ENCODE results near the gene RAB31.

The RAB31 gene

DNA sequence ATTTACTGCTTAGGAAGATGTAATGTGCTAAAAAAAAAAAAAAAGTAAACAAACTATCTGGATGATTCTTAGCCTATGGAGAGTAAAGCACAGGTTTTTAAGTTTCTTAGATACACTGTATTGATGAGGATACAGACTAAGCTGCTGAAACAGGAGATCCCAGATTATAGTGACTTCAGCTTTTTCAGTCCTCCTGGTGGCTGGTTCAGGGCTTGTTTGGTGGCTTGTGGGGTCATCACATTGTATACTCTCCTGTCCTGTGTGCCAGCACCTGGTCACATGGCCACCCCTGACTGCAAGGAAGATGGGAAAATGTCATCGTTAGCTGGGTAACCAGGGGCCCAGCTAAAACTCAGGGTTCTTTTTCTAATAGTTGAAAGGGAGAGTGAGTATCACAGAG, 31.4 kb downstream of the RAB31 start:
- DNase-seq, result no peak

DNA sequence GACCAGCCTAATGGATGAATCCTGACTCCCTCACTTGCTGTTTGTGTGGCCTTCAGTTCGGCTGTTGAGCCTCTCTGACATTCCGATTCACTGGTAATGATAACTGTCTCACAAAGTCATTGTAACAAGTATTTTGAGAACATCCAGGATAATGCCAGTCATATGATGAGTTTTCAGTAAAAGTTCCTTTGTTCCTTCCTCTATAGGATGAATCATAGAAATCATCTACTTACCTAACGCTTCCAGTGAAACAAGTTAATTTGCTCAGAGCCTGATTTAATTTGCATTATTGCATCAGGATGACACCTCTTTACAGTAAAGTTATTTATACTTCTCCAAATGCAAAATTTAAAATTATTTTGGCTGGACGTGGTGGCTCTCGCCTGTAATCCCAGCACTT, 32.0 kb downstream of the RAB31 start:
- DNase-seq, result no peak

DNA sequence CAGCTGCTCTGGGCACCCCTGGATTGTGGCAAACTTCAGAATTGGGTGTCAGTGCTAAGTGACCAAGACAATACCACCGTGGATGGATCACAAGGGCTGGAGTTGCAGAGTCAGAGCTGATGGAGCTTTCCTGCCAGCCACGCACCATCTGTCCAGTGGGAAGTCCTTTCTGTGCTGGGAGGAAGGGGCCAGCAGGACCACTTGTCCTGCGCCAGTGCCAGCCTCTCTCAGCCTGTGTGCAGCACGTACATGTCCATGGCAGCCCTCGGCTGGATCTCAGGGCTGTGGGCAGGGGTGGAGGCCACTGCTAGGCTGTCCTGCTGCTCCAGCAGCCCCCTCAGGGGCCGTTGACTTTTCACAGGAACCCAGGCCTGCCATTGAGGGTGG, 33.3 kb downstream of the RAB31 start:
- DNase-seq, result no peak

DNA sequence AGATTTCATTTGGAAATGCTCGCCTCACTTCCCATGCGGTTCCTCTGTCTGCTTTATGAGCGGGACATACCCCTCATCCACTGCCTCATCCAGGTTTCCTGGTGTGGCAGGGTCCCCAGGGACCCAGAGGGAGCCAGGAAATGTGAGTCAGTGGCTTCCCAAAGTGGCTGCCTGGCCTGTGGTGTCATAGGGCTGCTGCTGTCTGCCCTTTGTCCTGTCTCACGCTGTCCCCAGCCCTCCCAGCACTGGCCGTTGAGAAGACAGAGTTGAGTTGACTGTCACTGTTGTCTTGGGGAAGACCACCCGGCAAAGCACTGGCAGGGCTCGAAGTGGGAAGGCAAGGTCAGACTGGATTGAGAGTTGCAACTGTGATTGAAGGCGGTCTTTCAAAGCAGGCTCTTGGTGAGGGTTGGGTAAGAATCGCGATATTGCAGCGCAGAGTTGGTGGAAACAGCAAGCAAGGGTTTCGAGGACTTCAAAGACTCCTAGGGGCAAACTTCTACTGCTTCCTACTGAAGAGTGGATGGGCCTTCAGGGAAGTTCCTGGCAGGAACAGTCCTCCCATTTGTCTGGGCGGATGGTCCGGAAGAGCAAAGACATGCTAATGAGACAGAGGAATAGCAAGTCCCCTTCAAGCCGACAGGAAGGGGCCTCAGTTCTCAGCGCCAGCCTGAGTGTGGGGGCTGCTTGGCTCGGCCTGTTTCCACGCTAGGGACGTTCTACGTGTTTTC, 33.9 kb downstream of the RAB31 start:
- no peak for DNase-seq

GRCh38 chr18:9742524-9743131, 34.5 kb downstream of the RAB31 start:
- DNase-seq, result no peak

DNA sequence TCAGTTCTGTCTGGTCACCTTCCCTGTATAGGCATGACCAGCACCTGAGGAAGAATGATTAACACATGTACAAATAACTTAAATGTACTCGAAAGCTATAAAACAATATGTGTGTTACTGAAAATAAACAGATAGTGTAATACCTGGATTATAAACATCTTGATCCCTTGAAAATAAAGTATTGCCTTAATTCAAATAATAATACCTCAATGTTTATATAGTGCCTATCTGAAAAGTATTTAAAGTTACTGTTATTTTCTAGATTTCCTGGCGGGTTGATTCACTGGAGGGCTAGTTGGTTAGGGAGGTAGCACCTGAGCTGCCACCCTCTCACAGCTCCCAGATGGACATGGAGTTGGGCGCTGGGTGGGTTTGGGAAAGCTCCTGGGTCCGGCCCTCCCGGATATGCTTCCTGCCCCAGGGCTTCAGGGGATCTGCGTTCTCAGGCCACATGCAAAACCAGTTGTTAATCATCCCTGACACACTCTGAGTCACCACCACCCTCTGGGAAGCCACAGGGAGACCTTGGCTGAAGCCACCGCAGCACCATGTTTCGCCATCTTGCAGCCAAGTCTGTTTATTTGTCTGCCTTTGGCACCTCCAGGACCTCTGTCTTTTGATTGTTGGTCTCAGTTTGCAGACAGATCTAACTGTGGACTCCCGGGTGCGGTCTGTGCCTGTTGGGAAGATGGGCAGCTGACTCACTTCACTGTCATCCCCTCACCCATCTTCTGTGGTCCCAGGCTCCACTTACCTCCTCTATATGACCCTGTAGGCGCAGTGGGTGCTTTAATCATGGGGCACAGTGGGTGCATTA, 35.3 kb downstream of the RAB31 start:
- no peak for DNase-seq

DNA sequence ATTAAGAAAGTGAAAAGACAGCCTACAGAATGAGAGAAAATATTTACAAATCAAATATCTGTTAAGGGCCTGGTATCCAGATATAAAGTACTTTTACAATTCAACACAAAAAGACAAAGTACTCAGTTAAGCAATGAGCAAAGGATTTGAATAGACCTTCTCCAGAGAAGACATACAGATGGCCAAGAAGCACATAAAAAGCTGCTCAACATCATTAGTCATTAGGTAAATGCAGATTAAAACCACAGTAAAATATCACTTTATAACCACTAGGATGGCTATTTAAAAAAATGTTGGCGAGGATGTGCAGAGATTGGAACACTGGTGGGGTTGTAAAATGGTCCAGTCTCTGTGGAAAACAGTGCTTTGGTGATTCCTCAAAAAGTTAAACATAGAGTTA, 38.9 kb downstream of the RAB31 start:
- DNase-seq, result no peak

DNA sequence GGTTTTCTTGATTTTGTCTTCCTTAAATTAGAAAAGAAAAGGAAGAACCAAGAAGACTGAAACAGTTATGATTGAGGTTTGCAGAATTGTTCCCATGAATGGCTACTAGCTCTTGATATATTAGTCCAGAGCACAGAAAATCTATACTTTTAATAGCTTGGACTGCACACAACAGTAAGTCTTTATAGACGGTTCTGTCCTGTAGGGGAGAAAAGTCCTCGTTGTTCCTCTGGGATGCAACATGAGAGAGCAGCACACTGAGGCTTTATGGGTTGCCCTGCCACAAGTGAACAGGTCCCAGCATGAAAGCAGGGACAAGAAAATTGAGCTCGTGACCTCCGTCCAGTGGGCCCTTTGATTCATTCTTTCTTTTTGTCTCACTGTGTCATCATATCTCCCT, 41.5 kb downstream of the RAB31 start:
- DNase-seq, result no peak

DNA sequence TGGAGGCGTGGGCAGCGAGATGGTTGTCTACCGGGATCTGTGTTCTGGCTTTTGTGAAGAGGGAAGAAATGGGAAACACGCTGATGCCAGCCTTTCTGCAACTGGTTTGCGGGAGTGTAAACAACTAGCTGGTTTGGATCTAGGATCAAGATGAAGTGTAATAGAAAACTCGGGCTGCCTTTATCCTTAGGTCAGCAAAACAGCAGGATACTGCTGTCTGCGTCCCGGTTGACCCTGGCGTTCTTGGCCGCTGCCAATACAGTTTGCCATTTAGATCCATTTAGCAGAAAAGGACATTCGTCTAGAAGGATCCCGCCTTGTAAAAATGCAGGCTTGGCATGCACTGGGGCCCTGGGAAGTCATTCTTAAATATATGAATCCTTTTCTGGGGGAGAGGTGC, 42.0 kb downstream of the RAB31 start:
- no peak for DNase-seq

GRCh38 chr18:9750606-9751304, 42.7 kb downstream of the RAB31 start:
- no peak for DNase-seq

- no peak for DNase-seq
Measured at GRCh38 chr18:9751371-9752031, 43.4 kb downstream of the RAB31 start.

GRCh38 chr18:9753846-9754245, 45.7 kb downstream of the RAB31 start:
- DNase-seq, result no peak

GRCh38 chr18:9755110-9755509, 47.0 kb downstream of the RAB31 start:
- DNase-seq, result no peak

- DNase-seq, result no peak
Measured at GRCh38 chr18:9755615-9756014, 47.5 kb downstream of the RAB31 start.

DNA sequence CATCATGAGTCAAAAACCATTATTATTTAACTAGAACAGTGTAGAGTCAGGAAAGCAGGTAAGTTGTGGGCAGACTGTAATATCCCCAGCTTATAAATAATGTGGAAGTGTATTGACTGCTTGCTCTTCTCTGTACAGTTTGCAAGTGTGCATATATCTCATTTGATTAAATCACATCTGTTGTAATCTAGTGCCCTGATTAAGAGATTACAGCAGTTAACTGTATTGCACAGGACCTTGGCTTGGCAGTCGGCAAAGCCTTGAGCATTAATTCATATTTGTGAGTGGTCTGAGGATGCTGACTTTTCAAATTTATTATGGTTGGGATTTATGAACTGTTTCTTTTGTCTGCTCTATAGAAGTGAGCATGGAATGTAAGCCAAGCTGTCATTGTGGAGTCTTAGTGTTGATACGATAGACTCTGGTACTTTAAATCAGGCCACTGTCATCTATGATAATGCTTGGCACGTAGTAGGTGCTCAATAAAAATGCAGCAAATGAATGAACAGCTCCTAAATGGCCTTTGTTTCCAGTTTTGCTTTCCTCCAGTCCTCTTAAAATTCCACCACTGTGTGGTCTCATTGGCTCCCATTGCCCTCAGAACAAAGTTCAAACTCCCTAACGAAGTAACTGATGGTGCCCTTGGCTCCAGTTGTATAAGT, 48.3 kb downstream of the RAB31 start:
- DNase-seq, result no peak

- no peak for DNase-seq
Measured at GRCh38 chr18:9756933-9757470, 48.9 kb downstream of the RAB31 start.

- no peak for DNase-seq
Measured at GRCh38 chr18:9757827-9758621, 49.9 kb downstream of the RAB31 start.

DNA sequence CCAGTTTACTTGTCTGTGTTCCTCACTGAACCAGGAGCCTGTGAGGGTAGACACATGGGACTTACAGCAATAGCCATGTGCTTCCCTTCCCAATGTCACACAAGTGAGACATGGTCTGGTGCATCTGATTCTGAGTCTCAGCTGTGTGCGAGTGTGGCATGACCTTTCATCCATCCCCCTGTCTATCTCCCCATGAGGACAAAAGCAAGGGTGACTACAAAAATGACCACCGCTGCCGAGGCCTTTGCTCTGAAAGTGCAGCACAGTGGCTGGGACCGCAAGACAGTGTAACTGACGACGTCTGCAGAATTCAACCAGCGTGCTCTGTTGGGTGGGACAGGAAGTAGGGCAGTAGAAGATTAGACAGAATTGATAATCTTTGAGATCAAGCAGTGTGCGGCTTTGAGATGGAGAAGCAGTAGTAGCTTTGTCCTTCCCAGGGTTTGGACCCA, 50.5 kb downstream of the RAB31 start:
- no peak for DNase-seq

GRCh38 chr18:9760641-9761040, 52.5 kb downstream of the RAB31 start:
- no peak for DNase-seq

- DNase-seq, result no peak
Measured at GRCh38 chr18:9762526-9762925, 54.4 kb downstream of the RAB31 start.

DNA sequence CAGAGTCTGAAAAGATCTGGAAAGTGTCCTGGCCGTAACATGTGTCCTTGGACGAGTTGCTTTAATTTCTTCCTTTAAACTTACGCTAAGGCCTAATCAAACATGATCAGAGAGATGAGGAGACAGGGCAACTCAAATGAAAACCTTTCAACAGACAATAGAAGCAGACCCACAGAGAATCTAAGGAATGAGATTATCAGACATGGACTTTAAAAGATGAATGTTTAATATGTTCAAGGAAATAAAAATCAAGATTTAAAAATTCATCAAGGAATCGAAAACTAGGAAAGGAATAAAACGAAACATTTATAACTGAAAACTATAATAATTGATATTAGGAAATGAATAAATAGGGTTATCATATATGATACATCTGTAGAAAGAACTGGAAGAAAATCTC, 55.1 kb downstream of the RAB31 start:
- DNase-seq, result no peak
